ENCODE measurements around the gene RCL1. TPM values are rescaled to one million over a fixed set of nuclear protein-coding genes. Genes with fewer than 3 reads are reported as not detected.
A peak's percentile ranks its signal among the peaks of the same experiment; 100 is the strongest.

The RCL1 gene
- total and polyA plus RNA-seq, 2 donors (not counting 1 experiment from before 2014, with no cell fraction given), result 10.5 to 21.7 TPM

DNA sequence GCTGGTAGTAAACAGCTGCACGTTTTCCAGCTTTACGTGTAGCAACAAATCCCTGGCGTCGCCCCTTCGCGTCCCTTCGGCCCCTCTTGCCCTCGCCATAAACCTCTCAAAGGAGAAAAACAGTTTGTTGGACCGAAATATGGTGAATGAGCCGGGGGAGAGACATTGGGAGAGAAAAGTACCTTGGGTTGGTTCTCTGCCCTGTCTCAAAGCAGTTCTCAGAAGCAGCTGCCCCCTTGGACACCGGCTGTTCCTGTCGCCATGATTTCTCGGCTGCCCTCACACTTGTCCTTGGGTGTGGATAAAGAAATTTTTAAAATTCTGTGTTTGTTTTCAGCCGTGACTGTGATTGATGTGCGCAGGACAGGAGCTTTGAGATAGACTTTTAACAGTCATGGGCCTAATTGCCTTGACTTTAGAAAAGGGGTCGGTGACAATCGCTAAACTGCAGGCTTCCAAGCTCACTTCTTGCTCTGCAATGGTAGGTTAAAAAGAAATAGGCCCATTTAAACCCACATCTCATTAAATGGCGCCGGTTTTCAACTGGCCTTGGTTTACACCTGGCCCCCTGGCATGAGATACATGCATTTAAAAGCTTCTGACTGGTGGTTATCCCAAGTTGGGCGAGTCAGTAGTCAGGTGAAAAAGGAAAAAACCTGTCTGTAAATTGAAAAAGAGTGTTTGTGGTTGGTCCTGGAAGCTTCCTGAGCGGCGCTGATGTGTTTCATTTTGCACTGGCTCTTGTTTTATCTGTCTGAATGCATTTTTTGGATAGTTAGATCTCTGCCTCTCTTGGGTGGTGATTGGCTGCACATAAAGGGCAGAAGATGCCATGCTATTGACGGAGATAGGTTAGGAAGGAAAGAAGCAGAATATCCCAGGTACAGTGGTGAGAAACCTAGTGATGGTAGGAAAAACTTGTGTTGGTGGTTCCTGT lies 983 bp downstream of the RCL1 start:
- H3K4me1 Mint-ChIP-seq, result peaks cover 45% of the 10 kb centered on the region
- WGBS (ENCODE audit: insufficient coverage), result 31% methylated on average over 11 of the region's 23 CpGs
- Histone ChIP-seq H3K79me2 (ENCODE audit: control insufficient read depth, insufficient read depth, low read length) (peaks cover 58% of the 10 kb centered on the region), H3K27ac (ENCODE audit: low read length in 2 of 2) (peak overlapping the region; percentile 89 to 97), H3K27me3 (replicated peaks in 1 of 4; ENCODE audit: control extremely low read depth in 1 of 4, control insufficient read depth in 3 of 4, insufficient read depth in 4 of 4, low read length in 3 of 4) (no peaks in the 10 kb centered on the region), H3K4me2 (replicated peaks; ENCODE audit: low read depth, low read length, poor library complexity, severe bottlenecking) (peak overlapping the region; percentile 82), H4K20me1 (ENCODE audit: control insufficient read depth, insufficient read depth, low read length, poor library complexity, severe bottlenecking) (peaks cover 31% of the 10 kb centered on the region), H3K9me3 (ENCODE audit: control extremely low read depth in 1 of 3, control insufficient read depth in 2 of 3, insufficient read depth in 1 of 3, low read length in 2 of 3) (peaks cover 0 to 3% (median 0%) of the 10 kb centered on the region in 3 donors), H3K4me3 (ENCODE audit: control extremely low read depth in 1 of 5, extremely low read depth in 1 of 5, insufficient read depth in 1 of 5, low read depth in 2 of 5, low read length in 4 of 5) (peak overlapping the region; percentile 61 to 96 (median 94)), H2AFZ (ENCODE audit: insufficient read depth, low read depth, low read length, poor library complexity, severe bottlenecking) (peak overlapping the region; percentile 83), H3K36me3 (replicated peaks in 1 of 2; ENCODE audit: control extremely low read depth in 1 of 2, control insufficient read depth in 1 of 2, extremely low read depth in 1 of 2, insufficient read depth in 2 of 2, low read length in 1 of 2) (no peaks in the 10 kb centered on the region), H3K4me1 (ENCODE audit: control insufficient read depth in 2 of 2, insufficient read depth in 2 of 2, low read length in 2 of 2) (peaks cover 31 to 39% of the 10 kb centered on the region in 2 donors), H3K9ac (ENCODE audit: low read length) (peak overlapping the region; percentile 81)
- ATAC-seq (ENCODE audit: low read depth) (no peak), DNase-seq (no peak)
- ChIA-PET POLR2A (interaction anchor here (0.9 to 2.2 kb wide), 5 partner anchors 22 to 191 kb away, joined by 3 to 9 read pairs (median 7); partner anchors contain the start of genes AK3, CDC37L1 and JAK2), CTCF (interaction anchor here (0.6 to 3.1 kb wide), 10 partner anchors 19 to 657 kb away, joined by 3 to 16 read pairs (median 4); partner anchors contain the start of genes AK3 and CD274)
- intact Hi-C loops (cut with micrococcal nuclease), result loop anchor here (2.0 to 5.0 kb wide), 6 partner anchors 131 to 1266 kb away; partner anchors contain the start of genes ERMP1, PLPP6 and RFX3
- H3K9me3 Mint-ChIP-seq (ENCODE audit: insufficient read depth), result no peaks in the 10 kb centered on the region
- no peak for TF ChIP-seq EZH2 (IDR thresholded peaks at IDR 0.05; ENCODE audit: borderline replicate concordance, insufficient read depth, low read depth, low read length, poor library complexity, severe bottlenecking)
- TF ChIP-seq, protein P1, sequence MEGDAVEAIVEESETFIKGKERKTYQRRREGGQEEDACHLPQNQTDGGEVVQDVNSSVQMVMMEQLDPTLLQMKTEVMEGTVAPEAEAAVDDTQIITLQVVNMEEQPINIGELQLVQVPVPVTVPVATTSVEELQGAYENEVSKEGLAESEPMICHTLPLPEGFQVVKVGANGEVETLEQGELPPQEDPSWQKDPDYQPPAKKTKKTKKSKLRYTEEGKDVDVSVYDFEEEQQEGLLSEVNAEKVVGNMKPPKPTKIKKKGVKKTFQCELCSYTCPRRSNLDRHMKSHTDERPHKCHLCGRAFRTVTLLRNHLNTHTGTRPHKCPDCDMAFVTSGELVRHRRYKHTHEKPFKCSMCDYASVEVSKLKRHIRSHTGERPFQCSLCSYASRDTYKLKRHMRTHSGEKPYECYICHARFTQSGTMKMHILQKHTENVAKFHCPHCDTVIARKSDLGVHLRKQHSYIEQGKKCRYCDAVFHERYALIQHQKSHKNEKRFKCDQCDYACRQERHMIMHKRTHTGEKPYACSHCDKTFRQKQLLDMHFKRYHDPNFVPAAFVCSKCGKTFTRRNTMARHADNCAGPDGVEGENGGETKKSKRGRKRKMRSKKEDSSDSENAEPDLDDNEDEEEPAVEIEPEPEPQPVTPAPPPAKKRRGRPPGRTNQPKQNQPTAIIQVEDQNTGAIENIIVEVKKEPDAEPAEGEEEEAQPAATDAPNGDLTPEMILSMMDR (IDR thresholded peaks at IDR 0.05), result no peak
- peak overlapping the region; percentile 98 for H3K4me3 Mint-ChIP-seq
- no peaks in the 10 kb centered on the region for H3K27me3 Mint-ChIP-seq
- H3K27ac Mint-ChIP-seq, result peak overlapping the region; percentile 97

Data from B cell (primary cell).